ENCODE measurements around the gene AGAP9.

The AGAP9 gene

GRCh38 chr10:47456079-47456785, 67.2 kb downstream of the AGAP9 start:
- DNase-seq: no peak

DNA sequence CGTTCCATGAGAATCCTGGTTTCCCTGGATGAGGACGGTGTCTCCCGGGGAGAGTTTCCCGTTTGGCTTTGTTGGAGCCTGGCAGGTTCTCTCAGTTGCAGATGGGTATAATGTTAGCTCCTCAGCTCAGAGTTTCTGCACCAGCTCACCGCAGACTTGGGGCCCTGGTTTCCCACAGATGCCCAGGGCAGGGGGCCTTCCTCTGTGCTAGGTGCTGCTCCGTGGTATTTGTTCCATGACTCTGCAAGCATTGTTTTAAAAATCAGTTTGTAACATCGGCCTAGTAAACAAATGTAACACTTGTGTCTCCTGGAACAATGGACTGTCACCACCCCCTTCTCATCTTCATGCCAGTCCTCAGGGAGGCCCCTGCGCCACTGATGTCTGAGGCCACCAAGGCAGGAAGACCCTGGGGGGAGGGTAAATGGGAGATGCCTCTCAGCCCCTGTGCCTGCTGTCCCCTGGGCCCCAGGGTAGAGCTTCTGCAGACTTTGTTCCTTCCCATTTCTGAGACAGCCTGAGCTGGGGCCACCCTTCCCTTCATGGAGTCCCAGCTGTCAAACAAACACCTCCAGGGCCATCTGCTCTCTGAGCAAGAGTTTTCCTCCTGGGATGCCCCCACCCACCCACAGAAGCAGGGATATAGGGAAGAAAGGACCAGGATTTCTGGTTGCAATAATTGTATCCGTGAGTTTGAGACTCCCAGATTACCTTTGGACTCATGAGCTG, 67.9 kb downstream of the AGAP9 start:
- DNase-seq: peak; percentile 57

GRCh38 chr10:47454780-47455058, 68.7 kb downstream of the AGAP9 start:
- no peak for DNase-seq

DNA sequence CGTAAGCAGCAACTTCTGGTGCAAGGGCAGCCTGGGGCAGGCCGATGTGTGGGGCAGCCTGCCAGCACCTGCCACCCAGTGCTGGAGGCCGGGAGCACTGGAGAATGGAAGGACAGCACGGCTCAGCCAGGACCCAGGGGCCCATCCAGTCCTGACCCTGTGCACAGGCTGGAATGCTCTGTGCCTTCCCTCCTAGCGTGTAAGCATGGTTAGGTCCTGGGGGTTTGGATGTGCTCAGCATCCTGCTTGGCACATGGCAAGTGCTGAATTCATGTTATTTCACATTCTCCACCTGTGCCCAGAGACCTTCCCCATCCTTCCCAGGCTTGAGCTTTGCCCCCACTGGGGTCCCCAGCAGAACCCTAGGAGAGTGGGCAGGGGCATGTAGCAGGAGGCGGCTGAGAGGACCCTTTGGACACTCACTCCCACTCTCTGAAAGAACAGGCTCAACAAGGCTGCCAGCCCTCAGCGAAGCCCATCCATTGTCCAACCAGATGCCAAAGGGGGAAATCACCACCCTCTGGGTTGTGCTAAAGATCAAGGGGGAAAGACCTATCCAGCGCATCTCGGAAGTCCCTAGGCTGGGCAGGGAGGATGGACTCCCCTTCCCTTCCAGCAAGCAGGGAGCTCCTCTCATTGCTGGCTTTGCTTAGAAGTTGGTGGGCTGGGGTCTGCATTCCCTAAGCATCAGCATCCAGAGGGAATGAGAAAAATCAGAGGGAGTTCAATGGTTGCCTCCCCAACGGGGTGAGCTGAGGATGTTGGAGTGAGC, 69.2 kb downstream of the AGAP9 start:
- DNase-seq: no peak

DNA sequence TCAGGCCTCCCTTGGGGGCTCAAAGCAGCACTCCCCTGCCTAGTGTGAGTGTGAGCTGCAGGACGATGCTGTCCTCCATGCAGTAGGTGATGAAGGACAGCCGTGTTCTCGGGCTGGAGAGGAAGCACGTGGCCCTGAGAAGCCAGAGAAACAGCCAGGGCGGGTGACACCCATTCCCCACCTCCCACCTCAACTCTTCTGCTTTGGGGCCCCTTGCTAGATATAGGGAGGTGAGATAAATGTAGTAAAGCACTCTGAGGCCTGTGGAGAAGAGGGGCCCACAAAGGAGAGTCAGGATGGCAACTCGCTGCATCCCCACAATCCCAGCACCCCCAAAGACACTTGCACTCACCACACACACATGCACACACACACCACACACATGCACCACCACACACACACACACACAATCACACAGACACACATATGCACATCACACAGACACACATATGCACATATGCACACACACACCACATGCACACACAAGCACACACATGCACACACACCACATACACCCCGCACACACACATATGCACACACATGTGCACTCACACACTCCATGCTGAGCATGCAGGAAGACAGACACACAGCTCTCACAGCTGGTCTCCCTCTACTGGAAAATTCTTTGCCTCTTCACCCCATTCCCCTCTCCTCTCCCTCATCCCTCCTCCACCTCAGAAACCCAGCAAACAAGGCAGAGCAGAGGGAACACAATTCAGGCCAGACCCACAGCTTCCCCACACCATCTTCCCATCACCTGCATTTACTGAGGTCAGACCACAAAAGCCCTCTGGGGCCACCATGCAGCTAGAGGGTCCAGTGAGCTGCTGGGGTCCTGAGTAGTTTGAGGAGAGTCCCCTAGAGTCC, 70.1 kb downstream of the AGAP9 start:
- DNase-seq: no peak

GRCh38 chr10:47452495-47453140, 70.8 kb downstream of the AGAP9 start:
- DNase-seq: no peak

DNA sequence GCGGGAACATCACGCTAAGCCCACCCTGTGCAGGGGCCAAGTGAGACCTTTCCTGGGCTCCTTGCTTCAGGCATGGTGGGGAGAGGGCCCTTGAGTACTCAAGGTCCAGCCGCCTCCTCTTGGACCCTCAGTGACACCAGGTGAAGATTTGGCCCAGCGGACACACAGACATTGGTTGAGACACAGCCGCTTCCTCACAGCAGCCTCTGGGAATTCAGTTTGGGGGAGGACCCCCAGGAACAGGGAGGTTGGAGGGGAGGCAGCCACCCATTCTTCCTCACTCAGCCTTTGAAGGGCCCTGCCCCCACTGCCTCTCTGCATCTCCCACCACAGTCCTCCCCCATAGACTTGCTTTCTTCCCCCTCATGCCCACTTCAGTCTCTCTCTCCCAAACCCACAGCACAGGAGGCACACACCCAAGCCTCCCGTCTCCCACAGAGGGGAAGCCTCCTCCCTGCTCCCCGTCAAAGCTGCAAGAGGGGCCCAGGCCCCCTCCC, 71.4 kb downstream of the AGAP9 start:
- no peak for DNase-seq
